ENCODE measurements around the gene SIRT5. TPM values are rescaled to one million over a fixed set of nuclear protein-coding genes. Genes with fewer than 3 reads are reported as not detected.

SIRT5 gene
- total and polyA plus RNA-seq, 2 donors (not counting 1 experiment from before 2014, with no cell fraction given) = 8.1 to 16.3 TPM

DNA sequence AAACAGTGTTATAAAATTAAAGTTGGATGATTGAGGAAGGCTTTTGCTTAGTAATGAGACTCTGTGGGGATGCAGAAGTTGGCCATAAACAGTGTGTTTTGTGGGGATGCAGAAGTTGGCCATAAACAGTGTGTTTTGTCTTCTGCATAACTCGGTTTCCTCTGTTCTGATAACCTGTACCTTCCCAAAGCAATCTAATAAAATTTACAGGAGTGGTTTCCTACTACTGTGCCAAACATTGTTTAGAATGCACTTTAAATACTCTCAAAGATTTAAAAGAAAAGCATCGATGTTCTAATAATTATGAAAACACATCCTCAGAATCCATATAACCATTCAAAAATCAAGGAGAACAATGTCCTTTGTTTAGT, 36.9 kb upstream of the SIRT5 start:
- CTCF ChIA-PET = interaction anchor here (0.6 to 5.7 kb wide), 32 partner anchors 9 to 626 kb away, joined by 3 to 53 read pairs (median 4); partner anchors contain the start of genes GFOD1, NOL7, SIRT5 and TBC1D7
- Mint-ChIP-seq H3K27ac (no peak overlapping the region), H3K4me3 (no peak overlapping the region), H3K9me3 (ENCODE audit: insufficient read depth) (no peaks in the 10 kb centered on the region), H3K4me1 (peaks cover 19% of the 10 kb centered on the region), H3K27me3 (no peaks in the 10 kb centered on the region)
- Histone ChIP-seq H3K27me3 (replicated peaks in 1 of 4; ENCODE audit: control extremely low read depth in 1 of 4, control insufficient read depth in 3 of 4, insufficient read depth in 4 of 4, low read length in 3 of 4) (no peaks in the 10 kb centered on the region), H3K4me1 (ENCODE audit: control insufficient read depth in 2 of 2, insufficient read depth in 2 of 2, low read length in 2 of 2) (peaks cover 6 to 8% of the 10 kb centered on the region in 2 donors), H3K9ac (ENCODE audit: low read length) (no peak overlapping the region), H3K4me3 (ENCODE audit: control extremely low read depth in 1 of 5, extremely low read depth in 1 of 5, insufficient read depth in 1 of 5, low read depth in 2 of 5, low read length in 4 of 5) (no peak overlapping the region), H4K20me1 (ENCODE audit: control insufficient read depth, insufficient read depth, low read length, poor library complexity, severe bottlenecking) (no peaks in the 10 kb centered on the region), H3K9me3 (ENCODE audit: control extremely low read depth in 1 of 3, control insufficient read depth in 2 of 3, insufficient read depth in 1 of 3, low read length in 2 of 3) (no peaks in the 10 kb centered on the region), H2AFZ (ENCODE audit: insufficient read depth, low read depth, low read length, poor library complexity, severe bottlenecking) (no peak overlapping the region), H3K4me2 (replicated peaks; ENCODE audit: low read depth, low read length, poor library complexity, severe bottlenecking) (no peak overlapping the region), H3K27ac (ENCODE audit: low read length in 2 of 2) (no peak overlapping the region), H3K36me3 (replicated peaks in 1 of 2; ENCODE audit: control extremely low read depth in 1 of 2, control insufficient read depth in 1 of 2, extremely low read depth in 1 of 2, insufficient read depth in 2 of 2, low read length in 1 of 2) (no peaks in the 10 kb centered on the region), H3K79me2 (ENCODE audit: control insufficient read depth, insufficient read depth, low read length) (no peaks in the 10 kb centered on the region)
- intact Hi-C loops (cut with micrococcal nuclease) = loop anchor here (10.0 kb wide), 1 partner anchor 343 kb away; no protein-coding TSS in a partner anchor
- DNase-seq (no peak), ATAC-seq (ENCODE audit: low read depth) (no peak)
- WGBS (ENCODE audit: insufficient coverage) = no CpG with 5 or more reads among the region's 2 CpGs
- TF ChIP-seq, protein P1, sequence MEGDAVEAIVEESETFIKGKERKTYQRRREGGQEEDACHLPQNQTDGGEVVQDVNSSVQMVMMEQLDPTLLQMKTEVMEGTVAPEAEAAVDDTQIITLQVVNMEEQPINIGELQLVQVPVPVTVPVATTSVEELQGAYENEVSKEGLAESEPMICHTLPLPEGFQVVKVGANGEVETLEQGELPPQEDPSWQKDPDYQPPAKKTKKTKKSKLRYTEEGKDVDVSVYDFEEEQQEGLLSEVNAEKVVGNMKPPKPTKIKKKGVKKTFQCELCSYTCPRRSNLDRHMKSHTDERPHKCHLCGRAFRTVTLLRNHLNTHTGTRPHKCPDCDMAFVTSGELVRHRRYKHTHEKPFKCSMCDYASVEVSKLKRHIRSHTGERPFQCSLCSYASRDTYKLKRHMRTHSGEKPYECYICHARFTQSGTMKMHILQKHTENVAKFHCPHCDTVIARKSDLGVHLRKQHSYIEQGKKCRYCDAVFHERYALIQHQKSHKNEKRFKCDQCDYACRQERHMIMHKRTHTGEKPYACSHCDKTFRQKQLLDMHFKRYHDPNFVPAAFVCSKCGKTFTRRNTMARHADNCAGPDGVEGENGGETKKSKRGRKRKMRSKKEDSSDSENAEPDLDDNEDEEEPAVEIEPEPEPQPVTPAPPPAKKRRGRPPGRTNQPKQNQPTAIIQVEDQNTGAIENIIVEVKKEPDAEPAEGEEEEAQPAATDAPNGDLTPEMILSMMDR (IDR thresholded peaks at IDR 0.05) = no peak
- TF ChIP-seq EZH2 (IDR thresholded peaks at IDR 0.05; ENCODE audit: borderline replicate concordance, insufficient read depth, low read depth, low read length, poor library complexity, severe bottlenecking) = no peak
- POLR2A ChIA-PET = interaction anchor here (0.5 to 1.2 kb wide), 2 partner anchors 9 to 37 kb away, joined by 3 read pairs; partner anchors contain the start of gene SIRT5

DNA sequence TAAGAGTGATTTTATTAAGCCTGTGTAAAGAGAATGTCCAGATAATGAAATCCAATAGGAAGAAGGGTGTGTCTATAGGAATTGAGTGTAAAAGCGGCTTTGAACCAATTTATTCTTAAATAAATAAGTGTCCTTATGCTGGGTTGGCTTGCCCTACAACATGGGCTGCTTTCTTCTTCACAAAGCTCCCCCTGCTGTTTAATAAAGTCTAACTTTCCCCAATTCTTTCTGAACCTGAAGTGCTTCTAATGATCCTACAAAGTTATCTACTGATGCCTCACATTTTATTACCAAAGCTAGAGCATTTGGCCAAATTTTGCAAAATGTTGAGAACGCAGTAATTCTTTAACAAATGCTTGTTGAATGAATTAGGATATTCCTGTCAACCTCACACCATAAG, 36.3 kb upstream of the SIRT5 start:
- H3K27me3 ChIP-seq (replicated peaks in 1 of 4; ENCODE audit: control extremely low read depth in 1 of 4, control insufficient read depth in 3 of 4, insufficient read depth in 4 of 4, low read length in 3 of 4) = no peaks in the 10 kb centered on the region
- no peaks in the 10 kb centered on the region for H3K36me3 ChIP-seq (replicated peaks in 1 of 2; ENCODE audit: control extremely low read depth in 1 of 2, control insufficient read depth in 1 of 2, extremely low read depth in 1 of 2, insufficient read depth in 2 of 2, low read length in 1 of 2)
- Mint-ChIP-seq H3K9me3 (ENCODE audit: insufficient read depth) (no peaks in the 10 kb centered on the region), H3K27ac (no peak overlapping the region), H3K4me3 (no peak overlapping the region), H3K4me1 (peaks cover 17% of the 10 kb centered on the region), H3K27me3 (no peaks in the 10 kb centered on the region)
- no peak overlapping the region for H3K27ac ChIP-seq (ENCODE audit: low read length in 2 of 2)
- H3K9ac ChIP-seq (ENCODE audit: low read length) = no peak overlapping the region
- H3K4me1 ChIP-seq (ENCODE audit: control insufficient read depth in 2 of 2, insufficient read depth in 2 of 2, low read length in 2 of 2) = peaks cover 6 to 8% of the 10 kb centered on the region in 2 donors
- WGBS (ENCODE audit: insufficient coverage) = no CpG with 5 or more reads among the region's 2 CpGs
- no peaks in the 10 kb centered on the region for H3K79me2 ChIP-seq (ENCODE audit: control insufficient read depth, insufficient read depth, low read length)
- POLR2A ChIA-PET = interaction anchor here (1.2 kb wide), 1 partner anchor 36 kb away, joined by 3 read pairs; the partner anchor contains the start of gene SIRT5
- TF ChIP-seq EZH2 (IDR thresholded peaks at IDR 0.05; ENCODE audit: borderline replicate concordance, insufficient read depth, low read depth, low read length, poor library complexity, severe bottlenecking) = no peak
- TF ChIP-seq, protein P1 (IDR thresholded peaks at IDR 0.05) = peak; percentile 54
- CTCF ChIA-PET = interaction anchor here (0.6 to 5.7 kb wide), 31 partner anchors 9 to 627 kb away, joined by 3 to 53 read pairs (median 5); partner anchors contain the start of genes GFOD1, NOL7, SIRT5 and TBC1D7
- ATAC-seq (ENCODE audit: low read depth) = peak; percentile 56
- no peak overlapping the region for H2AFZ ChIP-seq (ENCODE audit: insufficient read depth, low read depth, low read length, poor library complexity, severe bottlenecking)
- intact Hi-C loops (cut with micrococcal nuclease) = loop anchor here (1.0 to 10.0 kb wide), 7 partner anchors 12 to 343 kb away; partner anchors contain the start of genes GFOD1 and SIRT5
- DNase-seq = peak; percentile 64
- H3K4me2 ChIP-seq (replicated peaks; ENCODE audit: low read depth, low read length, poor library complexity, severe bottlenecking) = no peak overlapping the region
- H3K9me3 ChIP-seq (ENCODE audit: control extremely low read depth in 1 of 3, control insufficient read depth in 2 of 3, insufficient read depth in 1 of 3, low read length in 2 of 3) = no peaks in the 10 kb centered on the region
- no peaks in the 10 kb centered on the region for H4K20me1 ChIP-seq (ENCODE audit: control insufficient read depth, insufficient read depth, low read length, poor library complexity, severe bottlenecking)
- H3K4me3 ChIP-seq (ENCODE audit: control extremely low read depth in 1 of 5, extremely low read depth in 1 of 5, insufficient read depth in 1 of 5, low read depth in 2 of 5, low read length in 4 of 5) = no peak overlapping the region

Data from B cell (primary cell).